ENCODE data around the gene FOXA3.

GRCh38 chr19:45878043-45878794 lies 14.1 kb downstream of the FOXA3 start:
- TF ChIP-seq POLR2A (IDR thresholded peaks at IDR 0.05; ENCODE audit: low read length) (no peak), GATA1 (IDR thresholded peaks at IDR 0.05; ENCODE audit: low read depth, low read length) (no peak)

All from erythroblast (primary cell).